Measurements from ENCODE around the gene MRPL24. TPM values are rescaled to one million over a fixed set of nuclear protein-coding genes. Genes with fewer than 3 reads are reported as not detected.

The MRPL24 gene
- total and polyA plus RNA-seq, 9 of the 15 experiments (the other 6 are each of a cell fraction or from before 2014, with no cell fraction given), result 74.3 to 267 (median 113) TPM

GRCh38 chr1:156750711-156751450, 10.0 kb upstream of the MRPL24 start (continued):
- TF ChIP-seq NCOA4 (IDR thresholded peaks at IDR 0.05; ENCODE audit: partially characterized antibody) (no peak), NFIC (IDR thresholded peaks at IDR 0.05) (peak; percentile 67), FUS (optimal IDR thresholded peaks at IDR 0.05; ENCODE audit: low read depth, low read length) (no peak), XRCC3 (IDR thresholded peaks at IDR 0.05) (no peak), ZMIZ1 (IDR thresholded peaks at IDR 0.05; ENCODE audit: low read depth in 2 of 2, low read length in 2 of 2) (no peak), TBL1XR1 (IDR thresholded peaks at IDR 0.05; ENCODE audit: low read length in 2 of 2) (no peak), HNRNPH1 (optimal IDR thresholded peaks at IDR 0.05; ENCODE audit: low read depth, low read length) (no peak), USF1 (CRISPR knock-in tag; IDR thresholded peaks at IDR 0.05) (no peak), ZNF133 (CRISPR knock-in tag; IDR thresholded peaks at IDR 0.05) (no peak), PTBP1 (IDR thresholded peaks at IDR 0.05; ENCODE audit: low read depth, low read length) (no peak), MLLT1 (IDR thresholded peaks at IDR 0.05) (peak in 1 of 2 experiments; percentile 19; a peak in 2 of 4 replicates), CBX3 (IDR thresholded peaks at IDR 0.05; ENCODE audit: borderline replicate concordance in 1 of 2, low read length in 2 of 2) (no peak), NCOR1 (IDR thresholded peaks at IDR 0.05) (no peak), CHD2 (IDR thresholded peaks at IDR 0.05; ENCODE audit: low read depth, low read length) (no peak), NFE2L1 (tag; IDR thresholded peaks at IDR 0.05; ENCODE audit: borderline replicate concordance, low read depth) (no peak), FOXA3 (CRISPR knock-in tag; conservative IDR thresholded peaks at IDR 0.05 in 1 of 2, IDR thresholded peaks at IDR 0.05 in 1 of 2) (no peak), FOXK2 (conservative IDR thresholded peaks at IDR 0.05 in 1 of 2, IDR thresholded peaks at IDR 0.05 in 1 of 2; ENCODE audit: low read depth in 2 of 2) (no peak), ZNF518B (CRISPR knock-in tag; IDR thresholded peaks at IDR 0.05) (no peak), FIP1L1 (IDR thresholded peaks at IDR 0.05; ENCODE audit: low read depth, low read length, poor library complexity, severe bottlenecking) (peak; percentile 33)
